HG03045 (cell line): ENCODE results near the gene PTCSC3.
"Not testable (repeated sequence)": the region's sequence is repeated elsewhere in the genome, so short reads cannot be mapped to it uniquely, and the experiment has no call there.

ENCODE experiments used
- ATAC-seq: cut with Tn5 transposase; IDR thresholded peaks from one replicate; pipeline ENCODE4 v1.9.1; 2021; ENCODE audit warnings: mild to moderate bottlenecking, moderate library complexity; ENCODE audit not compliant: unreplicated experiment

The PTCSC3 gene

DNA sequence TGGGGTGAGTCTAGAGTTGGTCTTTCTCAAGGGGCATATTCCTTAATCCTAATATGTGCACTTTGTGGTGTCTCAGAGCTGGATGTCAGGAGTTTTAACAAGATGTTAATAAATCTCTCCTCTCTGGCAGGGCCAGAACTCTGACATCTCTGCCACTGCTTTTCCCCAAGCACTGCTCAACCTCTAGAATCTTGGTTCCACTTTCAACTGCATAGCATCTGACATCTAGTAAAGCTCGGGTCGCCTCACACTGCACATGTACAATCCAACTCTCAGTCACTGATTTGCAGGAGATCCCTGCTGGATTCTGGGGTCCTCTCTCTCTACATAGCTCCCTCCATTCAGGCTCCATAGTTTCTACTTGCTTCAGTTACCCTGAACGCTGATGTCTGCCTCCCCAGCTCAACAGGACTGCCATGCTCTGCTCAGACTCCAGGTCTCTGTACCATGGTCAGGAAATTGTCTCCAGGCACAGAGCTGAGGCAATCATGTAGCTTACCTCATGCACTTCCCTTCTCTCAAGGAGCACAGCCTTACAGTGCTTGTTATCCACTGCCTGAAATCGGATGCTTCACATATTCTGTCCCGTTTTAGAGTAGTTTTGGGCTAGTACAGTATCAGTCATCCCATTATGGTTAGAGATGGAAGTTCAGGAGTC is 1.6 kb downstream of the PTCSC3 start:
- no peak for ATAC-seq

DNA sequence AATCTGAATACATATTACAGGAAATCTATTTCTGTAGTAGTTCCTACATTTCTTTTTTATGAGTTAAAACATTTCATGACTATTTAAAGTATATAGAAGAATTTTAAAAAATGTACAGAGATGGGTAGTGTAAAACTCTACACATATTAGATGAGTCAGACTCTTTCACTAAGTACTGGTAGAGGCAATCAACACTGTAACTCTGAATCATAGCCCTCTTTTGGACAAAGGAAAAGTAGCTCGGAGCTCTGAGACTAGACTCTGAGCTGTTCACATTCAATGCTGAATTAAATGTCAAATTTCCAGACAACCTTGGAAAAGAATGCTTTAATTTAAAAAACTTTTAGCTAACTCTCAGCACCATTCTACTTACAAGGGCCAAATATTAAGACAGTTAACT is 3.4 kb downstream of the PTCSC3 start:
- no peak for ATAC-seq

DNA sequence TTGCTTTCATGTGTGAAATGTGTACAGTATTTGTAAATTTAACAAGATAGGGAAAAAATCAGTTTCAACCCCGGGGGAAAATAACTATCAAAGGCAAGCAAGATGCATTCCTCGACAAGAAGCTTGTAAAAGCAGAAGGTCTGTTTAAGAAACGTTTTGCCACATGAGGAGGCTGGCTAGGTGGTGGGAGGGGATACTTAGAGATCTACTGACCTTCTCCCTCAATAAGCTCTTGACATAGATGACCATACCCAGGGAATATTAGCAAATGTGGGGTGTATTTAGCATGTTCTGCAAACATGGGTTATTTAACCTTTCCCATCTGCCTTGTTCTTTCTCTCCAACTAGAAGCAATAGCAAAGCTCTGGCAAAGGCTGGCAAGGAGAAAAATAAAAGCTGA is 4.9 kb downstream of the PTCSC3 start:
- ATAC-seq = no peak

- ATAC-seq = no peak
These were observed 9.1 kb downstream of the PTCSC3 start for GRCh38 chr14:36167431-36167830.

DNA sequence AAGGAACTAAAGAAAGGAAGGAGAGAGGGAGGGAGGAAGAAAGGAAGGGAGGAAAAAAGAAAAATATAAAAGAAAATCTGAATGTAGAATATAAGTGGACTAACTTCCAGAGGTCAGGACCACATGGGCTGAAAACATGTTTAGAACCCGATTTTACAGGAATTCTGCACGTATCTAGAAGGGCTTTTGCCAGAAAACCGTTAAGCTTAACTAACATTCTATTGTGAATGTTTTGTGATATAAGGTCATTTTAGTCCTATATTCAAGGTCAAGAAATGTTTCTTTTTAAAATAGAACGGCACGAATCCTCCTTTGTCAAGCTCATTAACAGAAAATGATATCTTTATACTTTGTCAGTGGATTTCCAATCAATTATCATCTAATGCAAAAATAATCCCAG is 13.1 kb downstream of the PTCSC3 start:
- ATAC-seq = no peak

DNA sequence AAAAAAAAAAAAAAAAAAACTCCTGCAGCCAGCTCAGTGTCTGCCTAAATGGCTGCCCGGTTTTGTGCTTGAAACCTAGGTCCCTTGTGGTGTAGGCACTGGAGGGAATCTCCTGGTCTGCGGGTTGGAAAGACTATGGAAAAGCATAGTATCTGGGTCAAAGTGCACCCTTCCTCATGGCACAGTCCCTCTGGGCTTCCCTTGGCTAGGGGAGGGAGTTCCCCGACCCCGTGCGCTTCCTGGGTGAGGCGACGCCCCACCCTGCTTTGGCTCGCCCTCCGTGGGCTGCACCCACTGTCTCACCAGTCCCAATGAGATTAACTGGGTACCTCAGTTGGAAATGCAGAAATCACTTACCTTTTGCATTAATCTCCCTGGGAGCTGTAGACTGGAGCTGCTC is 14.3 kb downstream of the PTCSC3 start:
- no peak for ATAC-seq

DNA sequence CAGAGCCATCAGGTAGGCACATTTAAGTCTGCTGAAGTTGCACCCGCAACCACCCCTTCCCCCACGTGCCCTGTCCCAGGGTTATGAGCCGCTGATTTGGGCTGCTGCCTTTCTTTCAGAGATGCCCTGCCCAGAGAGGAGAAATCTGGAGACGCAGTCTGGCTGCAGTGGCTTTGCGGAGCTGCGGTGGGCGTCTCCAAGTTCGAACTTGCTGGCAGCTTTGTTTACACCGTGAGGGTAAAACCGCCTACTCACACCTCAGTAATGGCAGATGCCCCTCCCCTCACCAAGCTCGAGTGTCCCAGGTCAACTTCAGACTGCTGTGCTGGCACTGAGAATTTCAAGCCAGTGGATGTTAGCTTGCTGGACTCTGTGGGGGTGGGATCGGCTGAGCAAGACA is 14.7 kb downstream of the PTCSC3 start:
- no peak for ATAC-seq

DNA sequence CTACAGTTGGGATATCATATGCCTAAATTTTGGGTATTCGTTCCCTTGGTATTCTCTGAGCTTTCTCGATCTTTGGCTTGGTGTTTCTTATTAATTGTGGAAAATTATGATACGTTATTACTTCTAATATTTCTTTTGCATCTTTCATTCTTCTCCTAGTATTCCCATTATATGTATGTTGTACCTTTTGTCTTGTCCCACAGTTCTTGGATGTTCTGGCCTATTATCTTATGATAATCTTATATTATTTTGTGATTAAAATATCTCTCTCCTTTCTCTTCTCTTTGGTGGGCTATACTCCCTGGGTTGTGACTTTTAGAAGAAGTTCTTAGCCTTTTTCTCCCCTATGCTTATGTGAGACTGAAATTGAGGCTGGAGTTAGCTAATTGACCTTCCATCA is 25.2 kb downstream of the PTCSC3 start:
- ATAC-seq = no peak

DNA sequence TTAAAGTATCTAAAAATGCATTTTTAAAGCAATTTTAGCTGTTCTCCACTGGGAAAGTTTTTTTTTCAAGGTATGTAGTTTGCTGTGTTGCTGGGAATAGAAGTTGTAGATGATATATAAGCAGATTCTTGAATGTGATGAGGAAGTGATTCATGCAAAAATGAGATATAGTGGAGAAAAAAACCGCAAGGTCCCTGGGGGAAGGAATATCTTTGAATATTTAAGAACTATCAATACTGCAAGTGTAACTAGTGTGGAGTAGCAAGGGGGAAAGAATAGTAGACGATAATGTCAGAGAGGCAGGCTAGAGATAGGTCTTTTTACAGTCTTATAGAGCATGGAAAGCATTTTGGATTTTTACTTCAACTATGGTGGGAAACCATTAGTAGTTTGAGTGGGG is 42.5 kb downstream of the PTCSC3 start:
- no peak for ATAC-seq

GRCh38 chr14:36132826-36133225 is 43.7 kb downstream of the PTCSC3 start:
- ATAC-seq = no peak

DNA sequence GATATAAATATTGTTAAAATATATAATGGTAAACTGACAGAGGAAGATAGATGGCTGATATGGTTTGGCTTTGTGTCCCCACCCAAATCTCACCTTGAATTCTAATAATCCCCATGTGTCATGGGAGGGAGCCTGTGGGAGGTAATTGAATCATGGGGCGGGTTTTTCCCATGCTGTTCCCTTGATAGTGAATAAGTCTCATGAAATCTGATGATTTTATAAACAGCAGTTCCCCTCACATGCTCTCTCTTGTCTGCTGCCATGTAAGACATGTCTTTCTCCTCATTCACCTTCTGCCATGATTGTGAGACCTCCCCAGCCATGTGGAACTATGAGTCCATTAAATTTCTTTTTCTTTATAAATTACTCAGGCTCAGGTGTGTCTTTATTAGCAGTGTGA is 46.3 kb downstream of the PTCSC3 start:
- no peak for ATAC-seq

DNA sequence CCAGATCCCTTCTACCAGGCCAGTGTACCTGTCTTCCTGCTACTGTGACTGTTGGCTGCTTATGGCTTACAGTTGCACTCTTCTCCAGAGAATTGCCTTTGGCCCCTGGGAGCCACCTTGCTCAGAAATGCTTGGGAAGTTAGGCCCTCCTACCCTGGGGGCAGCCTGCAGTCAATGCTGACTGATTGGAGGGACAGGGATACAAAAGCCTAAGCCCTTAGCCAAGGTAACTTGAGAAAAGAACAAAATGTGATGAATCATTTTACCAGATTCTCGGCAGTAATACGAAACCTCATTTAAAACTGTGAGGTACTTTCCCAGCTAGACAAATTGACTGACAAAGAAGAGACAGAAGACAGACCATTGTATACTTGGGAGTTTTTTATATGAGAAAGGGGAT is 47.3 kb downstream of the PTCSC3 start:
- ATAC-seq = no peak

DNA sequence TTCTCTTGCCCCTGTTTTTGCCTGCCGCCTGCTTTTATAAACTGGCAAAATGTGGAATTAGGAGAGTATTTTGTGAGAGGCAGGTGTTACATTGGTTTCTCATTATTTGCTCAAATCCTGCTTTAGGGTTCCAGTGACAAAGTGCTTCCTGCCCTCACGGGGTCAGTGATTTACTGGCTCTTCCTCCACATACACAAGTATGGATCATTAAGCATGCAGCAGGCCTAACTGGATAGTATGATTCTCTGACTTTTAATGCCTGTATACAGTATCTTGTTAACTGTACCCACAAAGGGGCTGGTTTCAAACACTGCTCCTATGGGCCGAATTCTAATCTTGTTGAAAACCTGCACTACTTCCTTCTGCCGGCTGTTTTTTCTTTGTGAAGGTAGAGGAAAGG is 63.2 kb downstream of the PTCSC3 start:
- no peak for ATAC-seq

DNA sequence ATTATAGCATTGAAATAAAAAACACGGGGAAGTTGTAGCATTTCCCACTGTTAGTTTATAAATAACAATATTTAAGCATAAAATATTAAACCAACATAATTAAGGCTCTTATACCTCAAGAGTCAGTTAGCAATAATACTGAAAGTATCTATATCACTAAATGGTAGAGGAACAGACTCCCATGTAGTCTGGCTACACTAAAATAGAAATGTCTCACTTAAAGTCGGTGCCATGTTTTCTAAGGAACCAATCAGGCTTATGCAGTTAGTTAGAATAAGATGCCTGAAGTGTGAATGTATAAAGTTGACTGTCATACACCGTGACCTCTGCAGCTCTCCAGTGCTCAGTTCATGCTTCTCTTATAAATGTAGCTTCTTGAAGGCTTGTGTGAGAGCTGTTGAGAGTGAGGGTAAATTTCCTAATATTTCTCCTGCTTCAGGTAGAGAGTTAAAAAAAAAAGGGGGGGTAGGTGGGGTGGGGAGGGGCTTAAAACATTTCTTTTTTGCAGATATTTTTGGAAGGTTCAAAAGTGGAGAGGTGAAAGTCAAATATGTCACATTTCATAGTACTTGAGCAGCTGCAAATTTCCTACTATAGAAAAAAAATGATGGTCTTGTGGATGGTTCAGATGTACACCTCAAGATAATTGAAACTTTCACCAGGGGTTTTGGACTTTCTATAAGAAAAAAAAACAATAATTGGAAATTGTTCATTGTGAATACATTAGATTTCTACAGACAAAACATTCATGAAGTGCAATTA is 64.5 kb downstream of the PTCSC3 start:
- no peak for ATAC-seq

- no peak for ATAC-seq
These were observed 71.1 kb downstream of the PTCSC3 start for GRCh38 chr14:36105401-36105800.

DNA sequence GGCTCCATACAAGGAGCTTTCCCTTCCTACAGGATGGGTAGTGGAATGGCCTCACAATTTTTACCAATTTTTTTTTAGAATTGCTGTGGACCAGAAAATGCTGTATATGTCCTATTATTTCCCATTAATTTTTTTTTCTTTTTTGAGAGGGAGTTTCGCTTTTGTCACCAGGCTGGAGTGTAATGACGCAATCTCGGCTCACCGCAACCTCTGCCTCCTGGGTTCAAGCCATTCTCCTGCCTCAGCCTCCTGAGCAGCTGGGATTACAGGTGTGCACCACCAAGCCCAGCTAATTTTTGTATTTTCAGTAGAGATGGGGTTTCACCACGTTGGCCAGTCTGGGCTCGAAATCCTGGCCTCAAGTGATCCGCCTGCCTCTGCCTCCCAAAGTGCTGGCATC is 72.3 kb downstream of the PTCSC3 start:
- ATAC-seq = not testable (repeated sequence)

DNA sequence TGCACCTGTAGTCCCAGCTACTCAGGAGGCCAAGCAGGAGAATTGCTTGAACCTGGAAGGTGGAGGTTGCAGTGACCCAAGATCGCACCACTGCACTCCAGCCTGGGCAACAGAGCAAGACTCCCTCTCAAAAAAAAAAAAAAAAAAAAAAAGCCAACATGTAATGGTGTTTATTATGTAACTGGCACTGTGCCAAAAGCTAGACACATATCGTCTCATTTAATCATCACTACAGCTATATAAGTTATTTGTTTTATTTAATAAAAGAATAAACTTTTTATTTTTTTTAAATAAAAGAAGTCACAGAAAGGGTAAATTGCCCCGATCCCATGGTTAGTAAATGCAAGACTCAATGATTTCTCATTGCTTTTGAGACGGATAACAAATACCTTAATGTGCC is 76.9 kb downstream of the PTCSC3 start:
- ATAC-seq = no peak

- no peak for ATAC-seq
These were observed 79.2 kb downstream of the PTCSC3 start for GRCh38 chr14:36097356-36097755.

DNA sequence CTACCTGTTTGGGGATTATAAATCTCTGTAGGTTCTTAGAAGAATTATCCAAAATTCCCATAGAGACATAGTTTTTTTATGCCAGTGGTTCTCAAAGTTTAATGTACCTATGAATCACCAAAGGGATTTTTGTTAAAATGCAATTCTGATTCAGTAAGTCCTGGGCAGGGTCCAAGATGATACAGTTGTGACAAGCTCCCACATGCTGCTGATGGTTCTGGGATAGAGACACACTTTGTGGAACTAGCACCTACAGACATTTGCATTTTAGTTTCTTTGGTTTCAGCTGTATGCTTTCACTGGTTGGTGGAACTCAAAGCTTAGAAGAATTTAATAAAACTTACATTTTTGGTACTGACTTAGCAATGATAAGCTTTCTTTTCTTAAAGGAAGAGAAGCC is 80.4 kb downstream of the PTCSC3 start:
- ATAC-seq = no peak

DNA sequence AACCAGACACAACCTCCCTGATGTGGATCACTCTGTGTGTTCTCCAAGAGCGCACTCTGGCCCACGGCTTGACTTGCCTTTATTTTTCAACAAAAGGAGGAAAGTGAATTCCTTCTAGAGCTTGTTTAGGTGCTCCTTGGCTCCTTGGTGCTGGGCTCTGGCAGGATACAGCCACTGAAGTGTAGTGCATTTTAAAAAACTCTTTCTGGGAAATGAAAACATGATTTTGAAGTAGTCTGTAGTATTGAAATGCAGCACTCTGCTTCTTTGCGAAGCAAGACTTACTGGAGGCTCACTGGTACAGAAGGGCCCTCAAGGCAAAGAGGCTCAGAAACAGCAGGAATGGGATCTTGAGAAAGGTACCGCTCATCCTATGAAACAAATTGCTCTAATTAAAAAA is 81.6 kb downstream of the PTCSC3 start:
- ATAC-seq = no peak

- no peak for ATAC-seq
These were observed 85.4 kb downstream of the PTCSC3 start for GRCh38 chr14:36091096-36091495.

GRCh38 chr14:36087411-36087810 is 89.1 kb downstream of the PTCSC3 start:
- ATAC-seq = no peak
